WTC11 (cell line): Measurements from ENCODE around the gene ZSCAN10.

Experiments used
- ESRRA ChIP-seq: sonication (generic); formaldehyde crosslinking; IDR thresholded peaks from 2 replicates; pipeline ENCODE4 v1.8.1; 2022; ENCODE audit warnings: mild to moderate bottlenecking, missing genetic modification reagents, borderline replicate concordance
- TF ChIP-seq, protein P1 (sequence below): fragments of 200-600 bp; IDR thresholded peaks from 2 replicates; pipeline ENCODE4 v1.8.0; 2022; ENCODE audit warnings: antibody characterized with exemption
- TF ChIP-seq, protein P2 (sequence below): sonication (generic); formaldehyde crosslinking; IDR thresholded peaks from 2 replicates; pipeline ENCODE4 v1.8.0; 2022; ENCODE audit warnings: mild to moderate bottlenecking, missing genetic modification reagents

DNA sequence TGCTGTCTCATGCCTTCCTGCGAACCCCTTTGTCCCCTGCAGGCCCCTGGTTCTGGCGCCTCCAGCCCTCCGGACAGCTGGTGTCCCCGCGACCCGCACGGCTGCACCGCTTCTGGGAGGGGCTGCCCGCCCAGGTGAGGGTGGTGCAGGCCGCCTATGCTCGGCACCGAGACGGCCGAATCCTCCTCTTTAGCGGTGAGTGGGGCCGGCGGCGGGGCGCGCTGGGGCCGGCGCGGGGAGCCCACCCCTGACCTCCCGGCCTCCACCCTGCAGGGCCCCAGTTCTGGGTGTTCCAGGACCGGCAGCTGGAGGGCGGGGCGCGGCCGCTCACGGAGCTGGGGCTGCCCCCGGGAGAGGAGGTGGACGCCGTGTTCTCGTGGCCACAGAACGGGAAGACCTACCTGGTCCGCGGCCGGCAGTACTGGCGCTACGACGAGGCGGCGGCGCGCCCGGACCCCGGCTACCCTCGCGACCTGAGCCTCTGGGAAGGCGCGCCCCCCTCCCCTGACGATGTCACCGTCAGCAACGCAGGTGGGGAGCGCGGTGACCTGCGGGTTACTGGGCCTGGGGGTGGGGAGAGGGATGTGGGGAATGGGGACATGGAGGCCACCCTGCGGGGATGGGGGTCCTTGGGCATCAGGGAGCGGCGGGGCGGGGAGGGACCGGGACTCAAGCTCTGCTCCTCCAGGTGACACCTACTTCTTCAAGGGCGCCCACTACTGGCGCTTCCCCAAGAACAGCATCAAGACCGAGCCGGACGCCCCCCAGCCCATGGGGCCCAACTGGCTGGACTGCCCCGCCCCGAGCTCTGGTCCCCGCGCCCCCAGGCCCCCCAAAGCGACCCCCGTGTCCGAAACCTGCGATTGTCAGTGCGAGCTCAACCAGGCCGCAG lies 40.7 kb downstream of the ZSCAN10 start:
- TF ChIP-seq, protein P1, sequence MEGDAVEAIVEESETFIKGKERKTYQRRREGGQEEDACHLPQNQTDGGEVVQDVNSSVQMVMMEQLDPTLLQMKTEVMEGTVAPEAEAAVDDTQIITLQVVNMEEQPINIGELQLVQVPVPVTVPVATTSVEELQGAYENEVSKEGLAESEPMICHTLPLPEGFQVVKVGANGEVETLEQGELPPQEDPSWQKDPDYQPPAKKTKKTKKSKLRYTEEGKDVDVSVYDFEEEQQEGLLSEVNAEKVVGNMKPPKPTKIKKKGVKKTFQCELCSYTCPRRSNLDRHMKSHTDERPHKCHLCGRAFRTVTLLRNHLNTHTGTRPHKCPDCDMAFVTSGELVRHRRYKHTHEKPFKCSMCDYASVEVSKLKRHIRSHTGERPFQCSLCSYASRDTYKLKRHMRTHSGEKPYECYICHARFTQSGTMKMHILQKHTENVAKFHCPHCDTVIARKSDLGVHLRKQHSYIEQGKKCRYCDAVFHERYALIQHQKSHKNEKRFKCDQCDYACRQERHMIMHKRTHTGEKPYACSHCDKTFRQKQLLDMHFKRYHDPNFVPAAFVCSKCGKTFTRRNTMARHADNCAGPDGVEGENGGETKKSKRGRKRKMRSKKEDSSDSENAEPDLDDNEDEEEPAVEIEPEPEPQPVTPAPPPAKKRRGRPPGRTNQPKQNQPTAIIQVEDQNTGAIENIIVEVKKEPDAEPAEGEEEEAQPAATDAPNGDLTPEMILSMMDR = no peak
- TF ChIP-seq ESRRA (CRISPR knock-in tag) = no peak
- TF ChIP-seq, protein P2, sequence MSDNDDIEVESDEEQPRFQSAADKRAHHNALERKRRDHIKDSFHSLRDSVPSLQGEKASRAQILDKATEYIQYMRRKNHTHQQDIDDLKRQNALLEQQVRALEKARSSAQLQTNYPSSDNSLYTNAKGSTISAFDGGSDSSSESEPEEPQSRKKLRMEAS (CRISPR knock-in tag) = no peak
